ENCODE measurements around the gene C16orf90. TPM values are rescaled to one million over a fixed set of nuclear protein-coding genes. Genes with fewer than 3 reads are reported as not detected.

Gene C16orf90
- total RNA-seq, 6 donors from 2014 or later, result not detected

DNA sequence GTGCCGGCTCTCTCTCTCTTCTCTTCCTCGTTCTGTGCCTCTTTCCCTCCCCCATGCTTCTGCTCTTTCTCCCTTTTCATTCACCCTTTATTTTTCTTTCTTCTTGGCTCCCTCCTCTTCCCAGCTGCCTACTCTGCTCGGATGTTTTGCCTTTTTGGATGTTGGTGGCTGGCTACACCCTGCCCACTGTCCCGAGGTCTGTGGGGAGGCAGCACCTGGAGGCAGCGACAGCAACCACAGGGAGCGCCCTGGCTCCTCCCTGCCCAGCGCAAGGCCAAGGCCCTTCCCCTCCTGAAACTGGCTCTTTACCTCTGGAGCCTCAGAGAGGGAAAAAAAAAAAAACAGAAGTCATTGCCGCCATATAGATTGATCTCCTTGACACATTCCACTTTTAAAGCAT is 25.6 kb upstream of the C16orf90 start:
- H3K27ac ChIP-seq, result no peak overlapping the region
- H3K36me3 ChIP-seq, result peaks cover 2 to 83% (median 52%) of the 10 kb centered on the region in 4 donors
- TF ChIP-seq POLR2A (IDR thresholded peaks at IDR 0.05), result no peak
- TF ChIP-seq CTCF (IDR thresholded peaks at IDR 0.05), result no peak
- TF ChIP-seq POLR2AphosphoS5 (IDR thresholded peaks at IDR 0.05), result no peak
- no peak for TF ChIP-seq EP300 (IDR thresholded peaks at IDR 0.05)
- H3K4me3 ChIP-seq, result no peak overlapping the region
- H3K9me3 ChIP-seq, result no peaks in the 10 kb centered on the region
- no peak for ATAC-seq (ENCODE audit: low FRiP score in 2 of 2)
- no peaks in the 10 kb centered on the region for H3K4me1 ChIP-seq
- 80 to 87% methylated on average over 8 of the region's 8 CpGs for WGBS, 2 donors
- no peak for DNase-seq
- no peaks in the 10 kb centered on the region for H3K27me3 ChIP-seq

- no peaks in the 10 kb centered on the region for H3K27me3 ChIP-seq
- H3K27ac ChIP-seq, result no peak overlapping the region
- no peak for DNase-seq
- no peaks in the 10 kb centered on the region for H3K4me1 ChIP-seq
- ATAC-seq (ENCODE audit: low FRiP score in 2 of 2), result no peak
- no peaks in the 10 kb centered on the region for H3K9me3 ChIP-seq
- no peak overlapping the region for H3K4me3 ChIP-seq
- WGBS, 2 donors, result 84 to 90% methylated on average over 4 of the region's 4 CpGs
- peaks cover 2 to 85% (median 54%) of the 10 kb centered on the region in 4 donors for H3K36me3 ChIP-seq
- no peak for TF ChIP-seq POLR2AphosphoS5 (IDR thresholded peaks at IDR 0.05)
- no peak for TF ChIP-seq CTCF (IDR thresholded peaks at IDR 0.05)
- TF ChIP-seq POLR2A (IDR thresholded peaks at IDR 0.05), result no peak
- TF ChIP-seq EP300 (IDR thresholded peaks at IDR 0.05), result no peak
Measured at GRCh38 chr16:3520413-3520812, 25.1 kb upstream of the C16orf90 start.

GRCh38 chr16:3519581-3519980 is 24.3 kb upstream of the C16orf90 start:
- no peak for TF ChIP-seq POLR2A (IDR thresholded peaks at IDR 0.05)
- TF ChIP-seq CTCF (IDR thresholded peaks at IDR 0.05), result no peak
- TF ChIP-seq EP300 (IDR thresholded peaks at IDR 0.05), result no peak
- TF ChIP-seq POLR2AphosphoS5 (IDR thresholded peaks at IDR 0.05), result no peak
- H3K36me3 ChIP-seq, result peaks cover 2 to 85% (median 58%) of the 10 kb centered on the region in 4 donors
- no peak overlapping the region for H3K27ac ChIP-seq
- DNase-seq (no peak), ATAC-seq (ENCODE audit: low FRiP score in 2 of 2) (no peak)
- 92 to 93% methylated on average over 2 of the region's 2 CpGs for WGBS, 2 donors
- H3K4me3 ChIP-seq, result no peak overlapping the region
- no peaks in the 10 kb centered on the region for H3K4me1 ChIP-seq
- no peaks in the 10 kb centered on the region for H3K27me3 ChIP-seq
- no peaks in the 10 kb centered on the region for H3K9me3 ChIP-seq

DNA sequence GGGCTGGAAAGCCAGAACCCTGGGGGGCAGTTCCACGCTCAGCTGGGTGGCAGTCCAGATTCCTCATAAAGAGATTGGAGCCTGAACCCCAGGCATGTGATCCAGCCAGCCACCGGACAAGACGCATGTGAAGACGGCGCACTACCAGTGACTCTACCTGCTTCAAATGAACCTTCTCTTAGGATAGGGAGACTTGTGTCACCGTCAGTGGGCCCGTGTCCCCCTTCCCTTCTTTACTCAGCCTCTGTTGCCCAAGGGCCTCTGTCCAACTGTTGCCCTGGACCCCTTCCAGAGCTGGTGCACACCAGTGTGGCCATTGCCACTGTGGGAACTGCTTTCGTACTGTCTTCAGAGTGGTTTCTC is 23.7 kb upstream of the C16orf90 start:
- Histone ChIP-seq H3K27ac (no peak overlapping the region), H3K4me1 (no peaks in the 10 kb centered on the region), H3K27me3 (no peaks in the 10 kb centered on the region), H3K4me3 (no peak overlapping the region), H3K9me3 (no peaks in the 10 kb centered on the region), H3K36me3 (peaks cover 3 to 88% (median 64%) of the 10 kb centered on the region in 4 donors)
- 92 to 96% methylated on average over 4 to 8 of the region's 8 CpGs for WGBS, 2 donors
- no peak for ATAC-seq (ENCODE audit: low FRiP score in 2 of 2)
- no peak for TF ChIP-seq POLR2AphosphoS5 (IDR thresholded peaks at IDR 0.05)
- no peak for TF ChIP-seq EP300 (IDR thresholded peaks at IDR 0.05)
- TF ChIP-seq POLR2A (IDR thresholded peaks at IDR 0.05), result no peak
- no peak for TF ChIP-seq CTCF (IDR thresholded peaks at IDR 0.05)
- DNase-seq, result no peak

DNA sequence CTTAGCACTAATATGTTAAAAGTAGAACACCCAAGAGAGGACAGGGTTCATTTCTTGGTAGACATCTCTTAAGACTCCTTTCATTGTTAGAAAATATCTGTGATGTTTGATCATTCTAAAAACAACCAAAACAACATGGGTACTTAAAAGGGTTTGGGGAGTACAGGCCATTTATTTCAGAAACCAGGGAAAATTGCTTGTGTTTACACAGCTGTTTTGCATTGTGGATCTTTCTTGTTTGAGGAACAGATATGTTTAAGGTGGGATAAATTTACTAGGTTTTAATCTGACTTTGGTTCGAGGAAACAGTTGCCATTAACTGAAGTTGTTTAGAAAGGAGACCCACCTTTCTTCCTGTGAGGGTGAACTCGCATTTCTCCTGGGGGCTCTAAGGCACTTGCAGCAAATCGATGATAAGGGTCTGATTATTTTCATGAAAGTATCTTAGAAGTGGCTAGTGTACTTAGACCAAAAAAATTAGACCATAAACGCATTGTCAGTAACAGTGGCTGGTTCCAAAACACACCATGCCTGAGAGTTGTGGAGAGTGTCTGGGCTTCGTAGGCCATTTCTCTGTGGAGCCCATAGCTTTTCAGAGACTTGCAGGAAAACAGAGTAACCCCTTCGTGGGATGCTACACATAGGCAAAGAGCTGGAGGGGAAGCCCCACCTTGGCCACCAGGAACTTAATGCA is 23.1 kb upstream of the C16orf90 start:
- Histone ChIP-seq H3K27me3 (no peaks in the 10 kb centered on the region), H3K27ac (no peak overlapping the region), H3K36me3 (peaks cover 5 to 88% (median 65%) of the 10 kb centered on the region in 4 donors), H3K4me3 (no peak overlapping the region), H3K4me1 (no peaks in the 10 kb centered on the region), H3K9me3 (no peaks in the 10 kb centered on the region)
- WGBS, 2 donors, result 86 to 92% methylated on average over 6 of the region's 6 CpGs
- no peak for ATAC-seq (ENCODE audit: low FRiP score in 2 of 2)
- DNase-seq, result no peak
- no peak for TF ChIP-seq POLR2A (IDR thresholded peaks at IDR 0.05)
- no peak for TF ChIP-seq EP300 (IDR thresholded peaks at IDR 0.05)
- TF ChIP-seq POLR2AphosphoS5 (IDR thresholded peaks at IDR 0.05), result no peak
- no peak for TF ChIP-seq CTCF (IDR thresholded peaks at IDR 0.05)

All from upper lobe of left lung (tissue), 6 donors.